Left hindlimb (tissue), 1 donor: ENCODE results near the gene SERPINB1.
A peak's percentile ranks its signal among the peaks of the same experiment; 100 is the strongest.
"Not testable (repeated sequence)": the region's sequence is repeated elsewhere in the genome, so short reads cannot be mapped to it uniquely, and the experiment has no call there.

ENCODE experiments used
- DNase-seq: peaks from one replicate; pipeline ENCODE4 v3.0.0-alpha.2; 2018

SERPINB1 gene

GRCh38 chr6:2841264-2842138, at the start of gene SERPINB1:
TSS of gene SERPINB1 (minus strand) at chr6:2841863. CDS start at chr6:2840586, 1,277 bp downstream.
- DNase-seq, result peak; percentile 88

GRCh38 chr6:2890976-2891767, 49.5 kb upstream of the SERPINB1 start:
- DNase-seq, result no peak

GRCh38 chr6:2885967-2886735, 44.5 kb upstream of the SERPINB1 start:
- no peak for DNase-seq

GRCh38 chr6:2884804-2885203, 43.1 kb upstream of the SERPINB1 start:
- no peak for DNase-seq

- DNase-seq, result no peak
Observed at GRCh38 chr6:2883673-2884072, 42.0 kb upstream of the SERPINB1 start.

DNA sequence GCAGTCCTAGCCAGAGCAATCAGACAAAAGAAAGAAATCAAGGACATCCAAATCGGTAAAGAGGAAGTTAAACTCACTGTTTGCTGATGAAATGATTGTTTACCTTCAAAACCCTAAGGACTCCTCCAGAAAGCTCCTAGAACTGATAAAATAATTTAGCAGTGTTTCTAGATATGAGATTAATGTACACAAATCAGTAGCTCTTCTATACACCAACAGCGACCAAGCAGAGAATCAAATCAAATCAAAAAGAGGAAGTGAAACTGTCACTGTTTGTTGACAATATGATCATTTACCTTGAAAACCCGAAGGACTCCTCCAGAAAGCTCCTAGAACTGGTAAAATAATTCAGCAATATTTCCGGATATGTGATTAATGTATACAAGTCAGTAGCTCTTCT, 39.8 kb upstream of the SERPINB1 start:
- no peak for DNase-seq

DNA sequence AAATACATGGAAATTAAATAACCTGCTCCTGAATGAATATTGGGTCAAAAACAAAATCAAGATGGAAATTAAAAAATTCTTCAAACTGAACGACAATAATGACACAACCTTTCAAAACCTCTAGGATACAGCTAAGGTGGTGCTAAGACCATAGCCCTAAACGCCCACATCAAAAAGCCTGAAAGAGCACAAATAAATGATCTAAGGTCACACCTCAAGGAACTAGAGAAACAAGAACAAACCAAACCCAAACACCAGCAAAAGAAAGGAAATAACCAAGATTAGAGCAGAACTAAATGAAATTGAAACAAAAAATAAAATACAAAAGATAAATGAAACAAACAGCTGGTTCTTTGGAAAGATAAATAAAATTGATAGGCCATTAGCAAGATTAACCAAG, 38.5 kb upstream of the SERPINB1 start:
- DNase-seq, result not testable (repeated sequence)

GRCh38 chr6:2877960-2878359, 36.3 kb upstream of the SERPINB1 start:
- DNase-seq, result no peak

DNA sequence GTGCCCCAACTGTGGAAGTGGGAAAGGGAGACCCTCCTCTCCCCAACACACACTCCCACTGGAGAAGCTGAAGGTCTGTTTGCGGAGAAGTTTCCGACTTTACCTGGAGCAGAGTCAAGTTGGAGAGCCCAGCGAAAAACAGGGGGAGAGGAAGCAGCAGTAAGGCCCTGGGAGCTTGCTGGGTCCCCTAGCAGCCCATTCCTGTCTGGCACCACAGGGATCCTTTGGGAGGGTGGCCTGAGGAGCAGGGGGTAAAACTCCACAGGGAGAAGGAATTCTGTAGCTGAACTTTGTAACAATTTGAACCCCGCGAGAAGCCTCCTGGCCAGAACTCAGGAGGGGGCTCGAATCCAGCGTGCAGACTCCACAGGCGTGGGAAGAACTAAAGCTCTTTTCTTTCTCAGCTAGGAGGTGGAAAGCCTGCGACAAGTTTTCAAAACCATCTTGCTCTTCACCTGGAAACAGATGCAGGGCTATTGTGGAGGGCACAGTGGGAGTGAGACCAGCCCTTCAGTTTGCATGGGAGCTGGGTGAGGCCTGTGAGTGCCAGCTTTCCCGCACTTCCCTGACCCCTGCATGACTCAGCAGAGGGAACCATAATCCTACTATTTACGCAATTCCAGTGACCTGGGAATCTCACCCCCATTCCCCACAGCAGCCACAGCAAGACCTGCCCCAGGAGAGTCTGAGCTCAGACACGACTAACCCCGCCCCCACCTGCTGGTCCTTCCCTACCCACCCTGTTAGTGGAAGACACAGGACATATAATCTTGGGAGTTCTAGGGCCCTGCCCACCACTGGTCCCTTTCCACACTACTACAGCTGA, 35.6 kb upstream of the SERPINB1 start:
- no peak for DNase-seq

DNA sequence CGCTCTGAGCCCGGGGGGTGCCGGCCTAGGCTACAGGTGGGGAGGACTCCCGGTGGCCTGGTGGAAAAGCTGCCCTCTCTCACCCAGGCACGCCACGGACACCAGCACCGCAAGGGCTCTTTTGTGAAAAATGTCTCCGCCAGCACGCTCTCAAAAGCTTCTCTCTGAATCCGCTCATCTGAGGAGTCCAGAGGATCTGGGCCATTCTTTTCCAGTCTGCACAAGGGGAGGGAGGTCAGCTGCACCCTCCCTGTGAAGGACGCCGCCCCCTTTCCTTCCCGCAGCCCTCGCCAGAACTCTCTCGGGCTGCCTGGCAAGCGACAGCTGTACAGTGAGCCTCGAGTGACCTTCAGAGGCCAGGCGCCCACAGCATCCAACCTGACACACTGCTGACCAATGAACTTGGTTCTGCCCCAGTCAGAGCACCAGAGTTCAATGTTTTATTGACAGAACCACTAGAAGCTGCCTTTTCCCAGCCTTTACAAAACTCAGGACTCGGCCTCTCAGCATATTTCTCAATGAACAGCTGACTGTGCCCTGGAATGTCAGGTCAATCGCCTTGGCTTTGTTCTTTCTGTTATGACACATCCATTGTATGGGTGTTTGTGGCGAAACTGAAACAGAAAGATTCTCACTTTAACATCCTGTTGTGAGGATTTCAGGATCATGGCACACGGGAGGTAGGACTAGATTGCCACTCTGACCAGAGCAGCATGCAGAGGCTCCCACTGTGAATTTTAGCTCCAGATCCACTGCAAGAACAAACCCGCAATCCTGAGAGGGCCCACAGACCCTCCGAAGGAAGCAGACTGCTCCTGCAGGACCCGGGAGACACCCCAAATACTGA, 34.8 kb upstream of the SERPINB1 start:
- peak; percentile 71 for DNase-seq

DNA sequence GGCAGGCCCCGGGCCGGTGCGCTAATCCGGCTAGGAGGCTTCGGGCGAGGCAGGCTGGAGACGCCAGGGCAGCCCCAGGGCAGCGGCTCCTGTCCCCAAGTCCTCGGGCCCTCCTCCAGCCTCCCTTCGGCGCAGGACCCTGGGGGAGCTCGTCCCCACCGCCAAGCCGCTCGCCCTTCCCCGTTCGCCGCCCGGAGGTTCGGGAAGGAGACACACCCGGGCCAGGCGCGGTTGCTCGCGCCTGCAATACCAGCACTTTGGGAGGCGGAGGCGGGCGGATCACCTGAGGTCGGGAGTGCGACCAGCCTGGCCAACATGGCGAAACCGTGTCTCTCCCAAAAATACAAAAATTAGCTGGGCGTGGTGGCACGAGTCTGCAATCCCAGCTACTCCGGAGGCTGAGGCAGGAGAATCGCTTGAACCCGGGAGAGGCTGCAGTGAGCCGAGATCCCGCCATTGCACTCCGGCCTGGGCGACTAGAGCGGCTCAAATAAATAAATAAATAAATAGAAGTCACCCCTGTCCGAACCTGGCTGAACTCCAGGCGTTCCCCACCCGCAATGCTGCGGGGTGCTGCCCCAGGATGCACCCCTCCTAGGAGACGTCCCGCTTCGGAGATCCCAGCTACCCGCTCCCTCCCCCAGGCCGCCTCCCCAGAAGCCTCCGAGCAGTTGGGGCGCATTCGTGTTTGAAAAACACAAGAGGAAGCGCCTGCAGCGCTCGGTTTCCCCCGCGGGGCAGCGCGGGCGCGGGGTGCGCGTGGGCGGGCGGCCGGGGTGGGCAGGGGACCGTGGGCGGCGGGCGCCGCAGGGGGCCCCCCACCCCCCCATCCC, 33.9 kb upstream of the SERPINB1 start:
- no peak for DNase-seq

GRCh38 chr6:2873643-2874042, 32.0 kb upstream of the SERPINB1 start:
- no peak for DNase-seq

DNA sequence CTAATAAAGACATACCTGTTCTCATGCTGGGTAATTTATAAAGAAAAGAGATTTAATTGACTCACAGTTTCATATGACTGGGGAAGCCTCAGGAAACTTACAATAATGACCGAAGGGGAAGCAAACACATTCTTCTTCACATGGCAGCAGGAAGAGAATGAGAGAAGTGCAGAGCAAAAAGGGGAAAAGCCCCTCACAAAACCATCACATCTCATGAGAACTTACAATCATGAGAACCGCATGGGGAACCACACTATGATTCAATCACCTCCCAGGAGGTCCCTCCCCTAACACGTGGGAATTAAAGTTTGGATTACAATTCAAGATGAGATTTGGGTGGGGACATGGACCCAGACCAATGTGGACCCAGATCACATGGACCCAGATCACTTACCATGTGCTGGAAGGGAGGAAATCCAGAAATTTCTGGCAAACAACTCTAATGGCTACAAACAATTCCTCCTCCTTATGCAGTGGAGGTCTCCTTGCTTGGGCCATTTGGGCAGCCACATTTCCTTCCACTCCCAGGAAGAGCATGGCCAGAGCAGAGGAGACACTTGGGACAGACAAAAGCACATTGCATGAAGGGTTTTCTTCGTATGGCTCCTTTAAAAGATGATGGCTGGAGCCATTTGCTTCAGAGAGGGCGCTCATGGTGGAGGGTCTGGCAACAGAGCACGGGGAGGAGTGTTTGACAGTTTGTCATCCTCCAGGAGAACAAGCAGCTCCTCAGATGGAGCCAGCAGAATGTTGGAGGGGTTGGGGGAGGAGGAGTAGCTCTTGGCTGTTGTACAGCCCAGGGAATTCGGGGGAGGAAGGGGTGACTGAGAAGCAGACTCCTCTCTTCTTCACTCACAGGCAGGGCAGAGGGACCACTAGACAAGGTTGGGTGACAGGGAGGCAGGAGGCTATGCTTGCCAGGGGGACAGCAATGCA, 31.0 kb upstream of the SERPINB1 start:
- DNase-seq, result no peak

- DNase-seq, result no peak
Observed at GRCh38 chr6:2871953-2872352, 30.3 kb upstream of the SERPINB1 start.

- DNase-seq, result no peak
Observed at GRCh38 chr6:2871102-2871501, 29.4 kb upstream of the SERPINB1 start.

GRCh38 chr6:2870046-2870636, 28.5 kb upstream of the SERPINB1 start:
- no peak for DNase-seq

GRCh38 chr6:2868637-2869036, 27.0 kb upstream of the SERPINB1 start:
- no peak for DNase-seq

- no peak for DNase-seq
Observed at GRCh38 chr6:2866171-2866846, 24.6 kb upstream of the SERPINB1 start.
